Ureter (tissue), 1 donor: ENCODE data around the gene IL27RA. TPM values are rescaled to one million over a fixed set of nuclear protein-coding genes. Genes with fewer than 3 reads are reported as not detected.

Experiments used
- DNase-seq: peaks from one replicate; pipeline ENCODE4 v3.0.0-alpha.2; 2020; ENCODE audit warnings: low spot score
- total RNA-seq: library from RNA; stranded (reverse); gene quantifications from one replicate; pipeline ENCODE4 v1.2.4, GENCODE V29; 2023
- donor health status: DM: yes; HTN: yes; CAD: no.

IL27RA gene
- total RNA-seq, 1 donor from 2014 or later, result 5.1 TPM

- DNase-seq, result no peak
These were observed 53.9 kb downstream of the IL27RA start, which contains the start of gene C19orf67 for GRCh38 chr19:14085309-14085995. Gene C19orf67 (minus strand): TSS chr19:14085783. CDS start chr19:14085627, 156 bp downstream.

GRCh38 chr19:14086098-14086497, 54.5 kb downstream of the IL27RA start:
- DNase-seq, result no peak

- no peak for DNase-seq
These were observed 57.3 kb downstream of the IL27RA start for GRCh38 chr19:14088634-14089411.

- DNase-seq, result no peak
These were observed 57.8 kb downstream of the IL27RA start for GRCh38 chr19:14089412-14089661.

- DNase-seq, result no peak
These were observed 58.3 kb downstream of the IL27RA start for GRCh38 chr19:14089662-14090508.

- DNase-seq, result peak; percentile 90
These were observed 59.0 kb downstream of the IL27RA start, which contains the start of gene SAMD1 for GRCh38 chr19:14090509-14091080. Gene SAMD1 (minus strand): TSS chr19:14090751.

- DNase-seq, result peak; percentile 81
These were observed 59.7 kb downstream of the IL27RA start for GRCh38 chr19:14091081-14091812.

GRCh38 chr19:14091813-14092462, 60.4 kb downstream of the IL27RA start:
- no peak for DNase-seq

GRCh38 chr19:14093117-14093823, 61.7 kb downstream of the IL27RA start:
- DNase-seq, result no peak

- no peak for DNase-seq
These were observed 63.3 kb downstream of the IL27RA start for GRCh38 chr19:14094854-14095253.

- DNase-seq, result no peak
These were observed 64.9 kb downstream of the IL27RA start for GRCh38 chr19:14096272-14096992.

GRCh38 chr19:14097532-14098151, 66.1 kb downstream of the IL27RA start:
- DNase-seq, result no peak

GRCh38 chr19:14101003-14101545, 69.5 kb downstream of the IL27RA start:
- no peak for DNase-seq

GRCh38 chr19:14102102-14102696, 70.6 kb downstream of the IL27RA start:
- no peak for DNase-seq

GRCh38 chr19:14102756-14103155, 71.2 kb downstream of the IL27RA start:
- no peak for DNase-seq
